Dendritic cell treated with granulocyte-macrophage colony-stimulating factor and Interleukin-4, amounts not matched to agents 40 ng/mL and 50 ng/mL, for 4 days (primary cell): Measurements from ENCODE around the gene TTLL5.
"Not testable (repeated sequence)": the region's sequence is repeated elsewhere in the genome, so short reads cannot be mapped to it uniquely, and the experiment has no call there.

Source experiments
- H3K27ac Mint-ChIP-seq: one replicate; pipeline ENCODE4 v1.8.0; 2022; ENCODE audit warnings: mild to moderate bottlenecking, mixed read lengths
- H3K27me3 Mint-ChIP-seq: one replicate; pipeline ENCODE4 v1.8.0; 2022; ENCODE audit warnings: mild to moderate bottlenecking, mixed read lengths
- H3K36me3 Mint-ChIP-seq: one replicate; pipeline ENCODE4 v1.8.0; 2022; ENCODE audit warnings: low read depth, mixed read lengths
- H3K4me1 Mint-ChIP-seq: one replicate; pipeline ENCODE4 v1.8.0; 2022; ENCODE audit warnings: low read depth, mixed read lengths
- H3K4me3 Mint-ChIP-seq: one replicate; pipeline ENCODE4 v1.8.0; 2022; ENCODE audit warnings: mild to moderate bottlenecking, moderate library complexity, mixed read lengths
- H3K9me3 Mint-ChIP-seq: one replicate; pipeline ENCODE4 v1.8.0; 2022; ENCODE audit warnings: mixed read lengths
- intact Hi-C: fragments of 100-400 bp; cut with micrococcal nuclease; formaldehyde crosslinking; loops from one replicate; pipeline ENCODE4 v1.15.0; 2022

The TTLL5 gene

GRCh38 chr14:75660238-75660629 lies 812 bp upstream of the TTLL5 start:
- Mint-ChIP-seq H3K27me3 (no peaks in the 10 kb centered on the region), H3K4me3 (peak overlapping the region; percentile 91), H3K27ac (peak overlapping the region; percentile 84), H3K4me1 (peaks cover 20% of the 10 kb centered on the region), H3K36me3 (peaks cover 33% of the 10 kb centered on the region), H3K9me3 (no peaks in the 10 kb centered on the region)
- intact Hi-C loops = no loop called here

GRCh38 chr14:75661499-75661814 lies 411 bp downstream of the TTLL5 start:
- Mint-ChIP-seq H3K27me3 (no peaks in the 10 kb centered on the region), H3K27ac (peak overlapping the region; percentile 84), H3K4me1 (peaks cover 20% of the 10 kb centered on the region), H3K4me3 (peak overlapping the region; percentile 91), H3K9me3 (no peaks in the 10 kb centered on the region), H3K36me3 (peaks cover 33% of the 10 kb centered on the region)
- intact Hi-C loops = no loop called here

GRCh38 chr14:75662966-75663365 lies 1.9 kb downstream of the TTLL5 start:
- intact Hi-C loops = no loop called here
- Mint-ChIP-seq H3K9me3 (no peaks in the 10 kb centered on the region), H3K27me3 (no peaks in the 10 kb centered on the region), H3K27ac (no peak overlapping the region), H3K36me3 (peaks cover 35% of the 10 kb centered on the region), H3K4me3 (no peak overlapping the region), H3K4me1 (peaks cover 20% of the 10 kb centered on the region)

GRCh38 chr14:75667099-75667765 lies 6.2 kb downstream of the TTLL5 start:
- intact Hi-C loops = no loop called here
- Mint-ChIP-seq H3K27ac (no peak overlapping the region), H3K4me1 (no peaks in the 10 kb centered on the region), H3K9me3 (no peaks in the 10 kb centered on the region), H3K27me3 (no peaks in the 10 kb centered on the region), H3K4me3 (no peak overlapping the region), H3K36me3 (peaks cover 60% of the 10 kb centered on the region)

GRCh38 chr14:75672605-75673192 lies 11.7 kb downstream of the TTLL5 start:
- H3K36me3 Mint-ChIP-seq = peaks cover 62% of the 10 kb centered on the region
- H3K9me3 Mint-ChIP-seq = no peaks in the 10 kb centered on the region
- H3K4me3 Mint-ChIP-seq = no peak overlapping the region
- intact Hi-C loops = no loop called here
- H3K27ac Mint-ChIP-seq = no peak overlapping the region
- peaks cover 11% of the 10 kb centered on the region for H3K4me1 Mint-ChIP-seq
- no peaks in the 10 kb centered on the region for H3K27me3 Mint-ChIP-seq

- intact Hi-C loops = no loop called here
- Mint-ChIP-seq H3K4me1 (peaks cover 11% of the 10 kb centered on the region), H3K36me3 (peaks cover 61% of the 10 kb centered on the region), H3K9me3 (no peaks in the 10 kb centered on the region), H3K27ac (no peak overlapping the region), H3K27me3 (no peaks in the 10 kb centered on the region), H3K4me3 (no peak overlapping the region)
These were observed 12.4 kb downstream of the TTLL5 start for GRCh38 chr14:75673345-75674035.

- Mint-ChIP-seq H3K4me3 (no peak overlapping the region), H3K27me3 (no peaks in the 10 kb centered on the region), H3K9me3 (no peaks in the 10 kb centered on the region), H3K4me1 (peaks cover 11% of the 10 kb centered on the region), H3K27ac (no peak overlapping the region), H3K36me3 (peaks cover 43% of the 10 kb centered on the region)
- intact Hi-C loops = no loop called here
These were observed 14.4 kb downstream of the TTLL5 start for GRCh38 chr14:75675265-75675960.

- H3K36me3 Mint-ChIP-seq = peaks cover 61% of the 10 kb centered on the region
- no peak overlapping the region for H3K4me3 Mint-ChIP-seq
- intact Hi-C loops = no loop called here
These were observed 24.9 kb downstream of the TTLL5 start for GRCh38 chr14:75685910-75686309.

GRCh38 chr14:75689012-75689411 lies 28.0 kb downstream of the TTLL5 start:
- intact Hi-C loops = no loop called here
- no peaks in the 10 kb centered on the region for H3K27me3 Mint-ChIP-seq
- H3K9me3 Mint-ChIP-seq = no peaks in the 10 kb centered on the region
- no peaks in the 10 kb centered on the region for H3K4me1 Mint-ChIP-seq
- H3K27ac Mint-ChIP-seq = no peak overlapping the region
- peaks cover 64% of the 10 kb centered on the region for H3K36me3 Mint-ChIP-seq
- H3K4me3 Mint-ChIP-seq = no peak overlapping the region

More at GRCh38 chr14:75685910-75686309, 24.9 kb downstream of the TTLL5 start:
- no peak overlapping the region for H3K27ac Mint-ChIP-seq
- H3K27me3 Mint-ChIP-seq = no peaks in the 10 kb centered on the region
- H3K9me3 Mint-ChIP-seq = no peaks in the 10 kb centered on the region
- H3K4me1 Mint-ChIP-seq = no peaks in the 10 kb centered on the region

- peaks cover 64% of the 10 kb centered on the region for H3K36me3 Mint-ChIP-seq
- H3K4me1 Mint-ChIP-seq = no peaks in the 10 kb centered on the region
- no peaks in the 10 kb centered on the region for H3K27me3 Mint-ChIP-seq
- intact Hi-C loops = no loop called here
- peaks cover 8% of the 10 kb centered on the region for H3K9me3 Mint-ChIP-seq
- no peak overlapping the region for H3K27ac Mint-ChIP-seq
- H3K4me3 Mint-ChIP-seq = no peak overlapping the region
These were observed 29.0 kb downstream of the TTLL5 start for GRCh38 chr14:75690010-75690409.

GRCh38 chr14:75695025-75695424 lies 34.0 kb downstream of the TTLL5 start:
- H3K27me3 Mint-ChIP-seq, H3K27ac Mint-ChIP-seq, intact Hi-C loops, H3K4me3 Mint-ChIP-seq: not testable (repeated sequence)
- Mint-ChIP-seq H3K36me3 (peaks cover 75% of the 10 kb centered on the region), H3K9me3 (peaks cover 10% of the 10 kb centered on the region), H3K4me1 (peaks cover 20% of the 10 kb centered on the region)

GRCh38 chr14:75697386-75697785 lies 36.3 kb downstream of the TTLL5 start:
- Mint-ChIP-seq H3K27ac (peak overlapping the region; percentile 7), H3K4me1 (peaks cover 20% of the 10 kb centered on the region), H3K4me3 (no peak overlapping the region), H3K9me3 (peaks cover 10% of the 10 kb centered on the region), H3K36me3 (peaks cover 76% of the 10 kb centered on the region), H3K27me3 (no peaks in the 10 kb centered on the region)
- intact Hi-C loops = no loop called here

GRCh38 chr14:75697918-75698317 lies 36.9 kb downstream of the TTLL5 start:
- Mint-ChIP-seq H3K4me3 (no peak overlapping the region), H3K36me3 (peaks cover 76% of the 10 kb centered on the region), H3K9me3 (peaks cover 10% of the 10 kb centered on the region), H3K27ac (peak overlapping the region; percentile 7), H3K4me1 (peaks cover 20% of the 10 kb centered on the region), H3K27me3 (no peaks in the 10 kb centered on the region)
- intact Hi-C loops = no loop called here

GRCh38 chr14:75699331-75699730 lies 38.3 kb downstream of the TTLL5 start:
- Mint-ChIP-seq H3K4me3 (no peak overlapping the region), H3K36me3 (peaks cover 75% of the 10 kb centered on the region), H3K27me3 (no peaks in the 10 kb centered on the region), H3K4me1 (peaks cover 20% of the 10 kb centered on the region), H3K9me3 (peaks cover 9% of the 10 kb centered on the region), H3K27ac (no peak overlapping the region)
- intact Hi-C loops = no loop called here
